DND-41 (cell line): ENCODE results near the gene COX14.

Experiments used
- EZH2 ChIP-seq: IDR thresholded peaks from 3 replicates; pipeline ENCODE4 v1.6.1; 2012; ENCODE audit warnings: borderline replicate concordance, low read depth, mild to moderate bottlenecking, moderate library complexity, low read length, inconsistent platforms; ENCODE audit not compliant: severe bottlenecking
- TF ChIP-seq, protein P1 (sequence below): IDR thresholded peaks from 2 replicates; pipeline ENCODE4 v1.5.1; 2012; ENCODE audit warnings: borderline replicate concordance, low read length, moderate library complexity, mild to moderate bottlenecking; ENCODE audit not compliant: poor library complexity, severe bottlenecking; ENCODE audit errors: extremely low read depth

DNA sequence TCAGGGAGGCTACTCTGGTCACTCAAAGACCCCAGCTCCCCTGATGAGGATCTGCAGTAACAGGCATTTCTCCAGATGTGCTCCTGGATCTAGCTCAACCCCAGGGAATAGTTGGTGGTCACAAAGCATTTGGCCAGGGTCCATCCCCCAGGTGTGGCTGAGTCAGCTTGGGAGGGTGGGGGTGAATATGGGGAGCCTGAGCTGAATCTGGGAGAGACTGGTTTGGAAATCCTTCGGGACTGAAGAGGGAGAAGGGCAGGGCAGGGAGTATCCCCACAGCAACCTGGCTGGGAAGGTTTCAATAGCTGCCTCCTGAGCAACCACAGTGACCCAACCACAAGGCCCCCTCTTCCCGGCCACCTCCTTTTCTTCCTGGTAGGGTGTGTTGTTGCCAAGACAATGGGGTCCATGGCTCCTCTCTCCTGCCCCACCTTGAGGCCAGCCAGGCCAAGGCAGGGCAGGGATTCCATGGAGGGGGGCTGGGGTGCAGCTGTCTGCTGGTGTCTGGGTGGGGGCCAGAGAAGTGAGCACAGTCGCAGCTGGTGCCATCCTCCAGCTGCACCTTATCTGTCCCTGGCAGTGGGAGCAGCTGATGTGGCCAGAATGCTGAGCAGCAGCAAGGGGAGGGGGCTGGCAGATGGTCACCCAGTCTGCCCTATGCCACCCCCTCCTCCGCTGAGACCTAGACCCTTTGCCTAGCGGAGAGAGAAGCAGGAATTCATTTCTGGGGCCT is 49.1 kb upstream of the COX14 start:
- TF ChIP-seq, protein P1, sequence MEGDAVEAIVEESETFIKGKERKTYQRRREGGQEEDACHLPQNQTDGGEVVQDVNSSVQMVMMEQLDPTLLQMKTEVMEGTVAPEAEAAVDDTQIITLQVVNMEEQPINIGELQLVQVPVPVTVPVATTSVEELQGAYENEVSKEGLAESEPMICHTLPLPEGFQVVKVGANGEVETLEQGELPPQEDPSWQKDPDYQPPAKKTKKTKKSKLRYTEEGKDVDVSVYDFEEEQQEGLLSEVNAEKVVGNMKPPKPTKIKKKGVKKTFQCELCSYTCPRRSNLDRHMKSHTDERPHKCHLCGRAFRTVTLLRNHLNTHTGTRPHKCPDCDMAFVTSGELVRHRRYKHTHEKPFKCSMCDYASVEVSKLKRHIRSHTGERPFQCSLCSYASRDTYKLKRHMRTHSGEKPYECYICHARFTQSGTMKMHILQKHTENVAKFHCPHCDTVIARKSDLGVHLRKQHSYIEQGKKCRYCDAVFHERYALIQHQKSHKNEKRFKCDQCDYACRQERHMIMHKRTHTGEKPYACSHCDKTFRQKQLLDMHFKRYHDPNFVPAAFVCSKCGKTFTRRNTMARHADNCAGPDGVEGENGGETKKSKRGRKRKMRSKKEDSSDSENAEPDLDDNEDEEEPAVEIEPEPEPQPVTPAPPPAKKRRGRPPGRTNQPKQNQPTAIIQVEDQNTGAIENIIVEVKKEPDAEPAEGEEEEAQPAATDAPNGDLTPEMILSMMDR, result no peak
- no peak for TF ChIP-seq EZH2
